Ectodermal cell (in vitro differentiated cells): ENCODE data around the gene SPANXN2. TPM values are rescaled to one million over a fixed set of nuclear protein-coding genes. Genes with fewer than 3 reads are reported as not detected.
"Not testable (repeated sequence)": the region's sequence is repeated elsewhere in the genome, so short reads cannot be mapped to it uniquely, and the experiment has no call there.

Source experiments
- H3K27ac ChIP-seq: 2 replicates; pipeline ENCODE4 v1.7.0; 2013; ENCODE audit warnings: mild to moderate bottlenecking, low read depth, low read length; ENCODE audit not compliant: insufficient read depth, poor library complexity, severe bottlenecking
- H3K27me3 ChIP-seq: 2 replicates; pipeline ENCODE4 v1.7.0; 2013; ENCODE audit warnings: mild to moderate bottlenecking, low read length; ENCODE audit not compliant: insufficient read depth, control insufficient read depth, poor library complexity, severe bottlenecking
- H3K36me3 ChIP-seq: one replicate; pipeline ENCODE4 v1.7.0; 2013; ENCODE audit warnings: low read length; ENCODE audit not compliant: control insufficient read depth, insufficient read depth
- H3K4me1 ChIP-seq: one replicate; pipeline ENCODE4 v1.7.0; 2013; ENCODE audit warnings: low read length; ENCODE audit not compliant: control insufficient read depth, insufficient read depth
- H3K4me3 ChIP-seq: 2 replicates; pipeline ENCODE4 v1.7.0; 2013; ENCODE audit warnings: low read depth, low read length, control low read depth; ENCODE audit not compliant: insufficient read depth
- H3K9me3 ChIP-seq: 2 replicates; pipeline ENCODE4 v1.7.0; 2013; ENCODE audit warnings: mild to moderate bottlenecking, low read length, moderate library complexity; ENCODE audit not compliant: control insufficient read depth
- WGBS, 2 experiments: methylation state at CpG; one replicate each; pipeline ENCODE4 v1.1.7; 2013; ENCODE audit warnings: missing lambda C conversion rate in 2 of 2; 5-methylcytosine and 5-hydroxymethylcytosine counted together
- polyA plus RNA-seq, 4 experiments: library from polyadenylated mRNA; stranded (reverse); fragments of 50-300 nt; gene quantifications; one replicate each; pipeline ENCODE4 v1.2.3, GENCODE V29; 2013

Gene SPANXN2
- polyA plus RNA-seq (2013, experiment 1 of 4) = not detected
- not detected for polyA plus RNA-seq (2013, experiment 2 of 4)
- not detected for polyA plus RNA-seq (2013, experiment 3 of 4)
- polyA plus RNA-seq (2013, experiment 4 of 4) = not detected

GRCh38 chrX:143720652-143721051 is at the start of gene SPANXN2:
TSS of gene SPANXN2 (minus strand) at chrX:143720752. CDS start at chrX:143720668, 84 bp downstream.
- not testable (repeated sequence) for H3K4me3 ChIP-seq, H3K4me1 ChIP-seq, H3K9me3 ChIP-seq, H3K36me3 ChIP-seq, H3K27ac ChIP-seq, H3K27me3 ChIP-seq
- 58 to 67% methylated on average over 1 of the region's 2 CpGs for WGBS, 2 experiments

GRCh38 chrX:143768976-143769375 is 48.4 kb upstream of the SPANXN2 start:
- H3K27ac ChIP-seq = no peak overlapping the region
- no peaks in the 10 kb centered on the region for H3K4me1 ChIP-seq
- H3K27me3 ChIP-seq = no peaks in the 10 kb centered on the region
- H3K9me3 ChIP-seq = peaks cover 2% of the 10 kb centered on the region
- 55 to 60% methylated on average over 2 of the region's 3 CpGs for WGBS, 2 experiments
- no peak overlapping the region for H3K4me3 ChIP-seq
- H3K36me3 ChIP-seq = no peaks in the 10 kb centered on the region

- not testable (repeated sequence) for H3K9me3 ChIP-seq, H3K4me1 ChIP-seq
Measured at GRCh38 chrX:143767789-143768188, 47.2 kb upstream of the SPANXN2 start.

GRCh38 chrX:143757887-143758286 is 37.3 kb upstream of the SPANXN2 start:
- peaks cover 3% of the 10 kb centered on the region for H3K9me3 ChIP-seq
- H3K4me3 ChIP-seq = no peak overlapping the region
- no peaks in the 10 kb centered on the region for H3K27me3 ChIP-seq
- no peaks in the 10 kb centered on the region for H3K36me3 ChIP-seq
- H3K4me1 ChIP-seq = no peaks in the 10 kb centered on the region
- no peak overlapping the region for H3K27ac ChIP-seq
- WGBS, 2 experiments = 75 to 83% methylated on average over 7 of the region's 7 CpGs

More at GRCh38 chrX:143767789-143768188, 47.2 kb upstream of the SPANXN2 start:
- H3K27me3 ChIP-seq, H3K4me3 ChIP-seq, H3K36me3 ChIP-seq, H3K27ac ChIP-seq: not testable (repeated sequence)
- 87 to 95% methylated on average over 10 to 12 of the region's 12 CpGs for WGBS, 2 experiments

GRCh38 chrX:143757375-143757774 is 36.8 kb upstream of the SPANXN2 start:
- Histone ChIP-seq H3K27ac (no peak overlapping the region), H3K4me3 (no peak overlapping the region), H3K36me3 (no peaks in the 10 kb centered on the region), H3K9me3 (peaks cover 3% of the 10 kb centered on the region), H3K4me1 (no peaks in the 10 kb centered on the region), H3K27me3 (no peaks in the 10 kb centered on the region)
- WGBS, 2 experiments = 90 to 91% methylated on average over 37 of the region's 37 CpGs

GRCh38 chrX:143754183-143754582 is 33.6 kb upstream of the SPANXN2 start:
- no peak overlapping the region for H3K4me3 ChIP-seq
- H3K9me3 ChIP-seq = peaks cover 3% of the 10 kb centered on the region
- H3K36me3 ChIP-seq = no peaks in the 10 kb centered on the region
- 46 to 48% methylated on average over 3 of the region's 3 CpGs for WGBS, 2 experiments
- H3K27ac ChIP-seq = no peak overlapping the region
- H3K27me3 ChIP-seq = no peaks in the 10 kb centered on the region
- H3K4me1 ChIP-seq = no peaks in the 10 kb centered on the region

- Histone ChIP-seq H3K9me3 (no peaks in the 10 kb centered on the region), H3K4me3 (no peak overlapping the region), H3K27ac (no peak overlapping the region), H3K36me3 (no peaks in the 10 kb centered on the region), H3K4me1 (no peaks in the 10 kb centered on the region), H3K27me3 (no peaks in the 10 kb centered on the region)
Measured at GRCh38 chrX:143733866-143734265, 13.3 kb upstream of the SPANXN2 start.

- Histone ChIP-seq H3K9me3 (no peaks in the 10 kb centered on the region), H3K27ac (no peak overlapping the region), H3K4me1 (no peaks in the 10 kb centered on the region), H3K4me3 (no peak overlapping the region), H3K27me3 (no peaks in the 10 kb centered on the region), H3K36me3 (no peaks in the 10 kb centered on the region)
- 93 to 94% methylated on average over 17 of the region's 17 CpGs for WGBS, 2 experiments
Measured at GRCh38 chrX:143726296-143726695, 5.7 kb upstream of the SPANXN2 start.

GRCh38 chrX:143701460-143701859 is 19.1 kb downstream of the SPANXN2 start:
- Histone ChIP-seq H3K36me3 (no peaks in the 10 kb centered on the region), H3K27me3 (no peaks in the 10 kb centered on the region), H3K9me3 (peaks cover 3% of the 10 kb centered on the region), H3K4me1 (no peaks in the 10 kb centered on the region), H3K4me3 (no peak overlapping the region), H3K27ac (no peak overlapping the region)
- 69 to 75% methylated on average over 4 of the region's 4 CpGs for WGBS, 2 experiments

GRCh38 chrX:143694885-143695284 is 25.7 kb downstream of the SPANXN2 start:
- Histone ChIP-seq H3K27ac (no peak overlapping the region), H3K36me3 (no peaks in the 10 kb centered on the region), H3K4me3 (no peak overlapping the region), H3K9me3 (no peaks in the 10 kb centered on the region), H3K27me3 (no peaks in the 10 kb centered on the region), H3K4me1 (no peaks in the 10 kb centered on the region)
- WGBS, 2 experiments = no CpG with 5 or more reads among the region's 1 CpG

- WGBS, 2 experiments = 87 to 92% methylated on average over 3 of the region's 3 CpGs
- no peaks in the 10 kb centered on the region for H3K4me1 ChIP-seq
- H3K27me3 ChIP-seq = no peaks in the 10 kb centered on the region
- H3K9me3 ChIP-seq = peaks cover 4% of the 10 kb centered on the region
- H3K27ac ChIP-seq = no peak overlapping the region
- no peak overlapping the region for H3K4me3 ChIP-seq
- no peaks in the 10 kb centered on the region for H3K36me3 ChIP-seq
Measured at GRCh38 chrX:143683486-143683885, 37.1 kb downstream of the SPANXN2 start.
